GM18511 (cell line): ENCODE measurements around the gene ELMO1.

Source experiments
- ATAC-seq: cut with Tn5 transposase; IDR thresholded peaks from one replicate; pipeline ENCODE4 v1.9.1; 2021; ENCODE audit warnings: mild to moderate bottlenecking, moderate library complexity; ENCODE audit not compliant: unreplicated experiment

ELMO1 gene

GRCh38 chr7:37074370-37074769 is 374.3 kb downstream of the ELMO1 start:
- no peak for ATAC-seq

GRCh38 chr7:37071124-37071523 is 377.5 kb downstream of the ELMO1 start:
- ATAC-seq: no peak

GRCh38 chr7:37070471-37070870 is 378.2 kb downstream of the ELMO1 start:
- no peak for ATAC-seq

- no peak for ATAC-seq
Observed at GRCh38 chr7:37070031-37070430, 378.6 kb downstream of the ELMO1 start.

- no peak for ATAC-seq
Observed at GRCh38 chr7:37069336-37069735, 379.3 kb downstream of the ELMO1 start.

GRCh38 chr7:37068902-37069301 is 379.8 kb downstream of the ELMO1 start:
- no peak for ATAC-seq

- no peak for ATAC-seq
Observed at GRCh38 chr7:37068038-37068437, 380.6 kb downstream of the ELMO1 start.

GRCh38 chr7:37065779-37066271 is 382.8 kb downstream of the ELMO1 start:
- ATAC-seq: peak; percentile 67

- ATAC-seq: no peak
Observed at GRCh38 chr7:37062560-37062859, 386.2 kb downstream of the ELMO1 start.

- no peak for ATAC-seq
Observed at GRCh38 chr7:37061849-37062559, 386.7 kb downstream of the ELMO1 start.

- no peak for ATAC-seq
Observed at GRCh38 chr7:37056234-37056912, 392.3 kb downstream of the ELMO1 start.

GRCh38 chr7:37054624-37055241 is 393.9 kb downstream of the ELMO1 start:
- ATAC-seq: no peak

GRCh38 chr7:37052705-37053104 is 396.0 kb downstream of the ELMO1 start:
- no peak for ATAC-seq

- ATAC-seq: no peak
Observed at GRCh38 chr7:37050801-37051200, 397.9 kb downstream of the ELMO1 start.

- ATAC-seq: no peak
Observed at GRCh38 chr7:37048674-37049073, 400.0 kb downstream of the ELMO1 start.

- ATAC-seq: no peak
Observed at GRCh38 chr7:37047260-37047659, 401.4 kb downstream of the ELMO1 start.

- no peak for ATAC-seq
Observed at GRCh38 chr7:37046531-37047079, 402.1 kb downstream of the ELMO1 start.

GRCh38 chr7:37045681-37046179 is 402.9 kb downstream of the ELMO1 start:
- no peak for ATAC-seq

- no peak for ATAC-seq
Observed at GRCh38 chr7:37041461-37041860, 407.2 kb downstream of the ELMO1 start.

- ATAC-seq: no peak
Observed at GRCh38 chr7:37040330-37040729, 408.3 kb downstream of the ELMO1 start.

GRCh38 chr7:37039131-37039749 is 409.4 kb downstream of the ELMO1 start:
- ATAC-seq: no peak
